ENCODE data around the gene SPRN. TPM values are rescaled to one million over a fixed set of nuclear protein-coding genes. Genes with fewer than 3 reads are reported as not detected.
"Not testable (repeated sequence)": the region's sequence is repeated elsewhere in the genome, so short reads cannot be mapped to it uniquely, and the experiment has no call there.

The SPRN gene
- total RNA-seq, 8 experiments from 2014 or later: 2.2 to 8.8 (median 3.4) TPM

- in situ Hi-C loops (cut with MboI; ENCODE audit: low pct_unique_long_range_greater_than_20kb in 2 of 9, low sequenced_read_pairs in 9 of 9, unreplicated experiment in 9 of 9): no loop called here
- WGBS, 10 experiments: 81 to 100% (median 89%) methylated on average over 1 to 9 of the region's 18 CpGs; no CpG with 5 or more reads in 5 of the 10 experiments
- Histone ChIP-seq H3K4me1 (replicated peaks in 1 of 2) (no peaks in the 10 kb centered on the region), H3K4me3 (no peak overlapping the region), H3K27ac (no peak overlapping the region)
- no peak for ATAC-seq (replicated peaks in 6 of 8)
These were observed 16.3 kb upstream of the SPRN start for GRCh38 chr10:133440633-133441285.

GRCh38 chr10:133439517-133440461 lies 15.4 kb upstream of the SPRN start:
- Histone ChIP-seq H3K27ac (no peak overlapping the region), H3K4me3 (no peak overlapping the region), H3K4me1 (replicated peaks in 1 of 2) (no peaks in the 10 kb centered on the region)
- in situ Hi-C loops (cut with MboI; ENCODE audit: low pct_unique_long_range_greater_than_20kb in 2 of 9, low sequenced_read_pairs in 9 of 9, unreplicated experiment in 9 of 9): no loop called here
- WGBS, 10 experiments: 53 to 89% (median 72%) methylated on average over 3 to 20 of the region's 25 CpGs
- ATAC-seq (replicated peaks in 6 of 8): no peak

- Histone ChIP-seq H3K27ac (no peak overlapping the region), H3K4me1 (replicated peaks in 1 of 2) (no peaks in the 10 kb centered on the region), H3K4me3 (no peak overlapping the region)
- WGBS, 10 experiments: 0 to 88% (median 54%) methylated on average over 1 to 10 of the region's 11 CpGs; no CpG with 5 or more reads in 3 of the 10 experiments
- peak in 3 of 8 experiments; percentile 54 to 72 (median 61) for ATAC-seq (replicated peaks in 6 of 8)
- in situ Hi-C loops (cut with MboI; ENCODE audit: low pct_unique_long_range_greater_than_20kb in 2 of 9, low sequenced_read_pairs in 9 of 9, unreplicated experiment in 9 of 9): no loop called here
These were observed 14.4 kb upstream of the SPRN start for GRCh38 chr10:133438711-133439273.

GRCh38 chr10:133432789-133433188 lies 8.4 kb upstream of the SPRN start:
- H3K4me3 ChIP-seq; in situ Hi-C loops (cut with MboI; ENCODE audit: low pct_unique_long_range_greater_than_20kb in 2 of 9, low sequenced_read_pairs in 9 of 9, unreplicated experiment in 9 of 9); ATAC-seq (replicated peaks in 6 of 8); H3K27ac ChIP-seq; H3K4me1 ChIP-seq (replicated peaks in 1 of 2): not testable (repeated sequence)
- WGBS, 10 experiments: no CpG with 5 or more reads among the region's 25 CpGs

- in situ Hi-C loops (cut with MboI; ENCODE audit: low pct_unique_long_range_greater_than_20kb in 2 of 9, low sequenced_read_pairs in 9 of 9, unreplicated experiment in 9 of 9): not testable (repeated sequence)
- peak in 1 of 8 experiments; percentile 23 for ATAC-seq (replicated peaks in 6 of 8)
These were observed 7.6 kb upstream of the SPRN start for GRCh38 chr10:133431888-133432613.

GRCh38 chr10:133429571-133429970 lies 5.1 kb upstream of the SPRN start:
- H3K4me3 ChIP-seq; in situ Hi-C loops (cut with MboI; ENCODE audit: low pct_unique_long_range_greater_than_20kb in 2 of 9, low sequenced_read_pairs in 9 of 9, unreplicated experiment in 9 of 9); ATAC-seq (replicated peaks in 6 of 8); H3K27ac ChIP-seq; H3K4me1 ChIP-seq (replicated peaks in 1 of 2): not testable (repeated sequence)
- 33 to 83% (median 44%) methylated on average over 1 to 4 of the region's 4 CpGs; no CpG with 5 or more reads in 7 of the 10 experiments for WGBS, 10 experiments

More at GRCh38 chr10:133431888-133432613, 7.6 kb upstream of the SPRN start:
- not testable (repeated sequence) for H3K4me3 ChIP-seq; H3K4me1 ChIP-seq (replicated peaks in 1 of 2); H3K27ac ChIP-seq
- no CpG with 5 or more reads among the region's 9 CpGs for WGBS, 10 experiments

GRCh38 chr10:133424102-133424501 lies 323 bp downstream of the SPRN start:
- H3K27ac ChIP-seq; in situ Hi-C loops (cut with MboI; ENCODE audit: low pct_unique_long_range_greater_than_20kb in 2 of 9, low sequenced_read_pairs in 9 of 9, unreplicated experiment in 9 of 9); H3K4me3 ChIP-seq; H3K4me1 ChIP-seq (replicated peaks in 1 of 2): not testable (repeated sequence)
- ATAC-seq (replicated peaks in 6 of 8): peak in 6 of 8 experiments; percentile 36 to 66 (median 63)
- WGBS, 10 experiments: no CpG with 5 or more reads among the region's 46 CpGs

GRCh38 chr10:133422807-133423771 lies 1.3 kb downstream of the SPRN start:
- WGBS, 10 experiments: 46 to 100% methylated on average over 1 to 4 of the region's 88 CpGs; no CpG with 5 or more reads in 8 of the 10 experiments
- H3K4me1 ChIP-seq (replicated peaks in 1 of 2): peaks cover 0 to 4% of the 10 kb centered on the region in 2 donors
- ATAC-seq (replicated peaks in 6 of 8): peak; percentile 34 to 77 (median 68)
- no peak overlapping the region for H3K27ac ChIP-seq
- peak overlapping the region; percentile 14 to 27 (median 26) for H3K4me3 ChIP-seq
- in situ Hi-C loops (cut with MboI; ENCODE audit: low pct_unique_long_range_greater_than_20kb in 2 of 9, low sequenced_read_pairs in 9 of 9, unreplicated experiment in 9 of 9): no loop called here

GRCh38 chr10:133422223-133422806 lies 2.1 kb downstream of the SPRN start:
- ATAC-seq (replicated peaks in 6 of 8): no peak
- Histone ChIP-seq H3K27ac (no peak overlapping the region), H3K4me3 (no peak overlapping the region), H3K4me1 (replicated peaks in 1 of 2) (peaks cover 0 to 4% of the 10 kb centered on the region in 2 donors)
- whole genome bisulfite sequencing, 10 experiments: 60 to 90% (median 80%) methylated on average over 2 to 8 of the region's 16 CpGs; no CpG with 5 or more reads in 5 of the 10 experiments
- in situ Hi-C loops (cut with MboI; ENCODE audit: low pct_unique_long_range_greater_than_20kb in 2 of 9, low sequenced_read_pairs in 9 of 9, unreplicated experiment in 9 of 9): no loop called here

GRCh38 chr10:133421336-133422222 lies 2.8 kb downstream of the SPRN start:
- 40 to 100% (median 100%) methylated on average over 1 to 3 of the region's 17 CpGs; no CpG with 5 or more reads in 3 of the 10 experiments for WGBS, 10 experiments

GRCh38 chr10:133420579-133420978 lies 3.8 kb downstream of the SPRN start:
- Histone ChIP-seq H3K27ac (no peak overlapping the region), H3K4me1 (replicated peaks in 1 of 2) (peaks cover 0 to 4% of the 10 kb centered on the region in 2 donors), H3K4me3 (no peak overlapping the region)
- in situ Hi-C loops (cut with MboI; ENCODE audit: low pct_unique_long_range_greater_than_20kb in 2 of 9, low sequenced_read_pairs in 9 of 9, unreplicated experiment in 9 of 9): no loop called here
- ATAC-seq (replicated peaks in 6 of 8): no peak
- 80 to 100% (median 100%) methylated on average over 1 to 3 of the region's 6 CpGs; no CpG with 5 or more reads in 5 of the 10 experiments for WGBS, 10 experiments

More at GRCh38 chr10:133421336-133422222, 2.8 kb downstream of the SPRN start:
- in situ Hi-C loops (cut with MboI; ENCODE audit: low pct_unique_long_range_greater_than_20kb in 2 of 9, low sequenced_read_pairs in 9 of 9, unreplicated experiment in 9 of 9): no loop called here
- no peak overlapping the region for H3K27ac ChIP-seq
- H3K4me1 ChIP-seq (replicated peaks in 1 of 2): peaks cover 0 to 4% of the 10 kb centered on the region in 2 donors
- no peak overlapping the region for H3K4me3 ChIP-seq
- no peak for ATAC-seq (replicated peaks in 6 of 8)

Measured in motor neuron (in vitro differentiated cells).